GM18868 (cell line): Measurements from ENCODE around the gene COA3.

ENCODE experiments used
- ATAC-seq: cut with Tn5 transposase; IDR thresholded peaks from one replicate; pipeline ENCODE4 v1.9.1; 2021; ENCODE audit warnings: mild to moderate bottlenecking, moderate library complexity; ENCODE audit not compliant: unreplicated experiment

The COA3 gene

DNA sequence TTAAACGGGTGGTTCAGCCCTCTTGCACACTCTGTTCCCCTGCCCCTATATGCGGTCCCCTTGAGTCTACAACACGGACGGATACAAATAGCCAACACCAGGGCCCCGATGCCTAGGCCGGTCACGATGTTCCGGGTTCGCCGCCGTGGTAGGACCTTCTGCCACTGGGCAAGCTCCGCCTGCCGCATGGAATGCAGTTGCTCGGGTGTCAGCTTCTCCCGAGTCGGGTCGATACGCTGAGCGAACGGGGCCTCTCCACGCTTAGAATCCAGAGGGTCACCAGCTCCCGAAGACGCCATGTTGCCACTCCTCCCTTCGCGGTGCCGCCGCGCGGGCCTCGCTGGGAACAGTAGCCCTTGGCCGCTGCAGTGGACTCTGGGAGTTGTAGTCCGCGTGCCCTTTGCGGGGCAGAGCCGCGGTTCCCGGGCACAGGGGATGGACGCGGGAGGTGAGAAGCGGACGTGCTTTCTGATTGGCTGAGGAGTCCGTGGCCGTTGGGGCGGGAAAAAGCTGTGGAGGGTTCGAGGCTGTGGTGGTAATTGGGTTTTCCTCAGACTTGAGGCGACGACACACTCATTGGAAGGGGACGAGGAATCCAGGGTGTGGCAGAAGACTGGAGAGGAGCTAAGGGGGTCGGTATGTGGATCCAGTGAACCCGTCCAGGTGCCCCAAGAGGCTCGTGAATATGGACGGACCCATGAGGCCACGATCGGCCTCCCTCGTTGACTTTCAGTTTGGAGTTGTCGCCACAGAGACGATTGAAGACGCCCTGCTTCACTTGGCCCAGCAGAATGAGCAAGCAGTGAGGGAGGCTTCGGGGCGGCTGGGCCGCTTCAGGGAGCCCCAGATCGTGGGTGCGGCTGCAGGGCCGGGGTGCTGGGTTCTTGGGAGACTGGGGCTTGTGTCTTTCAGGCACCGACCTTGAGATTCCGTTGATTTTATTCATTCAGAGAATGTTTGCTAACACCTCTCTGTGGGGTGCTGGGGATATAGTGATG lies at the start of gene COA3, which contains the start of gene CNTD1:
TSS of gene COA3 (minus strand) at position 322 of the 998 bp plus-strand sequence. CDS start at position 299, 23 bp downstream.
TSS of gene CNTD1 (plus strand) at position 479 of the 998 bp plus-strand sequence. CDS start at position 686, 207 bp downstream.
- peak; percentile 67 for ATAC-seq

GRCh38 chr17:42848093-42848492 lies 49.6 kb upstream of the COA3 start:
- no peak for ATAC-seq

- no peak for ATAC-seq
Observed at GRCh38 chr17:42846594-42847280, 48.2 kb upstream of the COA3 start.

- ATAC-seq = no peak
Observed at GRCh38 chr17:42845918-42846593, 47.6 kb upstream of the COA3 start.

DNA sequence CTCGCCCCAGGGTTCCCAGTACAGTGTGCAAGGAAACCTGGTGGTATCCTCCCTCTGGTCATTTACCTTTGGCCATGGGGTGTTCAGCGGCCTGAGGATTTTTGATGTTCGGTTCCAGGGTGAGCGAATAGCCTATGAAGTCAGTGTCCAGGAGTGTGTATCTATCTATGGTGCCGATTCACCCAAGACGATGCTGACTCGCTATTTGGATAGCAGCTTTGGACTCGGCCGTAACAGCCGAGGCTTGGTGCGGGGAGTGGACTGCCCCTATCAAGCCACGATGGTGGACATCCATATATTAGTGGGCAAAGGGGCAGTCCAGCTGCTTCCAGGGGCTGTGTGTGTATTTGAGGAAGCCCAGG lies 47.0 kb upstream of the COA3 start:
- ATAC-seq = no peak

DNA sequence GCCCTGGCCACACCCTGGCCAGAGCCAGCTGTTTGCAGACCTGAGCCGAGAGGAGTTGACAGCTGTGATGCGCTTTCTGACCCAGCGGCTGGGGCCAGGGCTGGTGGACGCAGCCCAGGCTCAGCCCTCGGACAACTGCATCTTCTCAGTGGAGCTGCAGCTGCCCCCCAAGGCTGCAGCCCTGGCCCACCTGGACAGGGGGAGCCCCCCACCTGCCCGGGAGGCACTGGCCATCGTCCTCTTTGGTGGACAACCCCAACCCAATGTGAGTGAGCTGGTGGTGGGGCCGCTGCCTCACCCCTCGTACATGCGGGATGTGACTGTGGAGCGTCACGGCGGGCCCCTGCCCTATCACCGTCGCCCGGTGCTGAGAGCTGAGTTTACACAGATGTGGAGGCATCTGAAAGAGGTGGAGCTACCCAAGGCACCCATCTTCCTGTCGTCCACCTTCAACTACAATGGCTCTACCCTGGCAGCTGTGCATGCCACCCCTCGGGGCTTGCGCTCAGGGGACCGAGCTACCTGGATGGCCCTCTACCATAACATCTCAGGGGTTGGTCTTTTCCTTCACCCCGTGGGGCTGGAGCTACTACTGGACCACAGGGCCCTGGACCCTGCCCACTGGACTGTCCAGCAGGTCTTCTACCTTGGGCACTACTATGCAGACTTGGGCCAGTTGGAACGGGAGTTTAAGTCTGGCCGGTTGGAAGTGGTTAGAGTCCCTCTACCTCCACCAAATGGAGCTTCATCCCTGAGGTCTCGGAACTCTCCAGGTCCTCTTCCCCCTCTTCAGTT lies 46.5 kb upstream of the COA3 start:
- no peak for ATAC-seq

DNA sequence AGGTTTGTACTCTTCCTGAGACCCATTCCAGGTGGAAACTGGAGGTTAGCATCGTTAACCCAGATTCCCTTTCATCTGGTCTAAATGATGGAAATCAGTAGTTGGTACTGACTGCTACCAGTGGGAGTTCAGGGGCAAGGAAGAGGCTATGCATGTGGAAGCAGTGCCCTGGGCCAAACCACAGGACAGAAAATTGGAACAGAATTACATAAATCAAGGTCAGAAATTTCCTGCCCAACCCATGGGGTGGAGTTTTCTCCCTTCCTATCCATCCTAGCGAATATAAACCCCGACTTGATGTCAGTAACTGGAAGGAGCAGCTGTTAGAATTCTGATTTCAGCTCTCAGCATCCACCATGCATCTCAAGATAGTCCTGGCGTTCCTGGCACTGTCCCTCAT lies 45.8 kb upstream of the COA3 start, which contains the start of gene AOC2:
TSS of gene AOC2 (plus strand) at position 310 of the 400 bp plus-strand sequence. CDS start at position 357, 47 bp downstream.
- no peak for ATAC-seq

DNA sequence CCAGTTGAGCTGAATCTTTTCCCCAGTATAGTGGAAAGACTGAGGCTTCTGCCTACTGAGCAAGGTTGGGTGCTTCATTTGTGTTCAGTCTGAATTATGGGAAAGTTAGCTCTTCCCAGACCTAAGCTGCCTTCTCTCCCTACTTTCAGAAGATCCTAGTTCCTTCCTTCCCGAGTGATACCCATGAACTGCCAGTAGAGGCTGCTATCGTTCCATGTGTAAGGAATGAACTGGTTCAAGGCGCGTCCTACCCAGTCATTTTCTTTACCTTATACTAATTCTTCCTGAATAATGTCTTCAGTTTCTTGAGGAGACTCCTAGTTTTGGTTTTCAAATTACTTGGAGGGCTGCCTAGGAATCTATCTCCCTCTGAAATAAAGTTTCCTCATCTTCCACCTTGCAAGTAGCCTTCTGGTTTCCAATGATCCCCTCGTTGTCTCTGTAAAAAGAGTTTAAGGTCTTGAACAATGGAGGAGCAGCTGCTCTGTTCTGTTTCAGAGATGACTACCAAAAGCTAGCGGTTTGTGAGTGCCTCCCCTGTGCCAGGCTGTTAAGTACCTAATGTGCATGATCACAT lies 44.9 kb upstream of the COA3 start:
- no peak for ATAC-seq

GRCh38 chr17:42841975-42842685 lies 43.6 kb upstream of the COA3 start:
- ATAC-seq = no peak

DNA sequence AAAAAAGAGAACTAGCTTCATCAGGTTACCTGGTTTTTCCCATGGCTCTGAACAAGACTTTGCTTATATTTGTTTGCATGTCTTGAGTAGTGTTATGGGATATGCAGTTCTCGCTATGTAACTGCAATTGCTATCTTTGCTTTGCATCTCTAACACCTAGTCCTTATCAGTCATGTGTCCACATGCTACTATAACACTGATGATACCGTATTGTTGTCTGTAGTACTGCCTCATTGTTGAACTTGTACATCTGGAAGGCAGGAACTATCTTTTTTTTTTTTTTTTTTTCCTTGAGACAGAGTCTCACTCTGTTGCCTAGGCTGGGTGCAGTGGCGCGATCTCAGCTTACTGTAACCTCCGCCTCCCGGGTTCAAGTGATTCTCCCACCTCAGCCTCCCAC lies 37.2 kb upstream of the COA3 start:
- ATAC-seq = no peak

- no peak for ATAC-seq
Observed at GRCh38 chr17:42833767-42834422, 35.4 kb upstream of the COA3 start.

DNA sequence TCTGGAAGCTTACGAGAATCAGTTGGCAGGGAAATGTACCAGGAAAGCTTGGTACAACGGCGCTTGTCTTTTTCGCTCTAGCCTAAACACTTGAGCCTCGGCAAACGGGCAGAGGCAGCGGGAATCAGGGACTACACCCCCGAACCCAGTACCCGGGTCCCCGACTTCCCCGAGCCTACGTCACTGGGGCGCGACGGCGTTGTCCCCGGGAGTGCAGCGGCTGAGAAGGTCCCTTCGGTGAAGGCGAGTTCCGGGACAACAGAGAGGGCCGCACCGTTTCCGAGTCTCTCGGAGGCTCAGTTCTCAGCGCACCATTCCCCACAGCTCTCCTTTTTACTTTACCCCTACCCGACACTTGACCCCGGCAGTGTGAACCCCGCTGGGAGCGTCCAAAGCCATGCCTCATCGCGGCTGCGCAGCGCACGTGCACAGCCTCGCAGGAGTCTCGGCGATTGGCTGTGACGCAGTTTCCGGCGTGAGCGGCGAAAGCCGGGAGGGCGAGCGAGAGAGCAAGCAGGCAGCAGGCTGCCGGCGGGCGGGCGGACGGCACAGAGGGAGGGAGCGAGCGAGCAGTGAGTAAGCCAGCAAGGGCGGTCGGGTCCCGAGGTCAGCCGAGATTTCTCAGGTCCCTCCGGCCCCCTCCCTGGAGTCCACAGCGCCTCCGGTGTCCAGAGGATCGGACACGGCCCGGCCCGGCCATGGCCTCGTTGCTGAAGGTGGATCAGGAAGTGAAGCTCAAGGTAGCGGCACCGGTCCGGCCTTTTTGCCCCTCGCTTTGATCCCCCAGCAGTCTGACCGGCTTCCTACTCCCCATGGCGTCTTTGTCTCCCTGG lies 34.6 kb upstream of the COA3 start, which contains the start of gene PSME3:
TSS of gene PSME3 (plus strand) at position 464 of the 833 bp plus-strand sequence. CDS start at position 699, 235 bp downstream.
- peak; percentile 74 for ATAC-seq

GRCh38 chr17:42832213-42832933 lies 33.9 kb upstream of the COA3 start:
- no peak for ATAC-seq

GRCh38 chr17:42830971-42831370 lies 32.5 kb upstream of the COA3 start:
- no peak for ATAC-seq

DNA sequence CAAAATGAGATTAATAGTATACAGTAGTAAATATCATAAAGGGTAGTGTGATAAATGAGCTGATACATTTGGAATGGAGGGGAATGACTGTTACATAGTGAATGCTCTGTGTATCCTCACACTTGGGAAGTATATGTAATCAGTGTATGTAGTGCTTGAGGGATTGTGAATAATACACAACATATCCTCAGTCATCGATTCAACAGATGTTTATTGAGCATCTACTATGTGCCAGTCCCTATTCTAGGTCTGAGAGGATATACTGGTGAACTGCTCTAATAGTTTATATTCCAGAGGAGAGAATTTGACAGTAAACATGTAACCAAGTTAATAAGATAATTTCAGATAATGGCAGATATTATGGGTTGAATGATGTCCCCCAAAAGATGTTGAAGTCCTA lies 29.0 kb upstream of the COA3 start:
- ATAC-seq = no peak

DNA sequence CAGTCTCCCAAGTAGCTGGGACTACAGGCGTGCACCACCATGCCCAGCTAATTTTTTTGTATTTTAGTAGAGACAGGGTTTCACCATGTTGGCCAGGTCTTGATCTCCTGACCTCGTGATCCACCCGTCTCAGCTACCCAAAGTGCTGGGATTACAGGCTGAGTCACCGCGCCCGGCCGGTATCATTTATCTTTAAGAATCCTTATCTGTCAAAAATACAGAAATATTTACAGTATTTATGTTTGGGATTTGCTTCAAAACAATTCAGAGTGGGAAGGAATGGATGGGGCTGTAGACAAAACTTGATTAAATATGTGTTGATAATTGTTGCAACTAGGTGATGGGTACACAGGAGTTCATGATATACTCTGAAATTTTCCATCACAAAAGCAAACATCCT lies 22.7 kb upstream of the COA3 start:
- no peak for ATAC-seq

- ATAC-seq = no peak
Observed at GRCh38 chr17:42819939-42820535, 21.5 kb upstream of the COA3 start.
